NCI-H460 (cell line): ENCODE results near the gene CACNA1E. TPM values are rescaled to one million over a fixed set of nuclear protein-coding genes. Genes with fewer than 3 reads are reported as not detected.
A peak's percentile ranks its signal among the peaks of the same experiment; 100 is the strongest.

Source experiments
- DNase-seq: peaks from one replicate; pipeline ENCODE4 v3.0.0-alpha.2; 2016; ENCODE audit warnings: low read depth; ENCODE audit errors: extremely low read depth
- total RNA-seq: library from RNA; depleted of rRNA; stranded (reverse); fragments of >200 nt; shearing (Covaris generic); gene quantifications from 2 replicates; pipeline ENCODE4 v1.2.3, GENCODE V29; 2014

Gene CACNA1E
- total RNA-seq, 1 experiment from 2014 or later: not detected

DNA sequence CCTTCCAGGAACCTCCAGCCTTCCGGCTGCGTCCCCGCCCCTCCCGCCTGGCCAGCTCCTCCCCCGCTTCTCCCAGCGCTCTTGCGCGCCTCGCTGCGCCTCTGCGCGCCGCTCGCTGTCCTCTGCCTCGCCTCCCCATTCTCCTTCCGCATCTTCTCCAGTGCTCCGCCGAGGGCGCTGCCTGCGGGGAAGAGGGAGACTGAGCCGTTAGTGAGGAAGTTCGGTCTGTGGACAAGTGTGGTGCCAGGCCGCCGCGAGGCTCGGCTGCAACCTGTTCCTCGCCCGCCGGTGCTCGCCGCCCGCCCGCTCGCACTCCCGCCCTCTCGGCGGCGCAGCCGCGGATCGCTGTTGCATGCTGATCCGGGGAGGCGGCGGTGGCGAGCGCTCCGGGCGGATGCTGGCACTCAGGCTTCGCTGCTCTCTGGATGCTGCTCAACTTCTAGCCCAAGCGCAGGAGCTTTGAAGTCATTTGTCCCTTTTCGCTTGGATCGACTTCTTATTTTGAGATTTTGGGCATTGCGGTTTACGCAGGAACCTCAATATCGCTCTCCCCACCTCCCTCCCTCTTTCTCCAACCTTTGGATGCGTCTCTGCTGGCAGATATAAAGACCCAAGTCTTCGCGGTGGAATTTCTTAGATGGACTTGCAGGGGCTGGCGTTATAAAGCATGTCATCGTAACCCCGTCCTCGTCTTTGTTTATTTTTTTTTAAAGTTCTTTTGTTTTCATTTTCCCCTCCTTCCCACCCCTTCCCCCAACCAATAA lies 614 bp upstream of the CACNA1E start:
- no peak for DNase-seq

- DNase-seq: no peak
These were observed 1.5 kb downstream of the CACNA1E start for GRCh38 chr1:181484821-181485220.

- no peak for DNase-seq
These were observed 2.2 kb downstream of the CACNA1E start for GRCh38 chr1:181485287-181486097.

DNA sequence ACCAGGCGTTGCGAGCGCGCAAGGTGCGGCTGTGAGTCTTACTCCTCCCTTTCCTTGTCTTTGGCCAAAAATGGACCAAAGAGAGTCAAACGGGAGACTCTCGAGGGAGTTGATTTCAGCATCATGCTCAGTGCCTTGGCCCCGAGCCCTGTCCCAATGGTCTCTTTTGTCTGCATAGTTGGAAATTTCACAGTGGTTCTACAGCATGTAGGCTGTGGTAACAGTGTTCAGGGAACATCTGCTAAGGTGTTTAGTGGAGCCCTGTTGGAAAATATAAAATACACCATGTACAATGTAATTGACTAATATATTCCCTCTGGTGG lies 2.7 kb downstream of the CACNA1E start:
- DNase-seq: no peak

GRCh38 chr1:181488866-181489265 lies 5.5 kb downstream of the CACNA1E start:
- DNase-seq: no peak

GRCh38 chr1:181490276-181490675 lies 7.0 kb downstream of the CACNA1E start:
- no peak for DNase-seq

DNA sequence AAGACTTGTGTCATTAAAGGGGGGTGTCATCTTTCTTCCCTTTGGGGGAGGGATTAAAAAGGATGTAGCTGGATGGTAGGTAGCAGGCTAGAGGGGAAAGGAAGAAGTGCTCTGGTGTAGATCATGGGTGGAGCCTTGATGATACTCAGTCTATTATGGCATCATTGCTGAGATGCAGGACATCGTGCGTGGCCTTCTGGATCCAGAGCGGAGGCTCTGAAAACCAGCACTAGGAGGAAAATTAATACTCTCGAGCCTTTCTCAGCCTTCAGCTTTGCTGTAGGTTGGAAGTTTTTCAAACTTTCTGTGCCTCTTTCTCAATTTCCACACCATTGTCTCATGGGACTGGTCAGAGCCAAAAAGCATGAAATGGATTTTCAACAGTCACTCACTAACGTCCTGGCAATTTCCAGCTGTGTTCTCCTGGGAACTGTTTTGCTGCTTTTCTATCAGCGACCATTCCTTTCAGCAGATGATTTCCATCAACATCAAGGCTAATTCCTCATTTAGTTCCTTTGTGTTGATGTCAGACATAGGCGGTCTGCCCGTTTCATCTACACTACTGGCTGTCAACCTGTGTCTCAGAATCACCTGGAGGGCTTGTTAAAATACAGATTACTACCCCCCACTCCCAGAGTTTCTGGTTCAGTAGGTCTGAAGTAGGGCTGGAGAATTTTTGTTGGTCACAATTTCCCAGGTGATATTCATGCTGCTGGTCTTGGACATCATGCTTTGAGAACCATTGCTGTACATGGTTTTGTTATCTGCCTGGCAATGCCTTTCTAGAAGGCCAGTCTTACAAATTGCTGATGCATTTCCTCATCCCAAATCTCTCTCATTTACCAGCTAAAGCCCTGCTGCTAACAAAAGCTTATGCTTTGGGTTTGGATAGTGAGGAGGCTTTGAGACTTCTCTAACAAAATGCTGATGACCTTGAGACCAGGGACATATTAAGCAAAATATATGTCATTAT lies 7.7 kb downstream of the CACNA1E start:
- DNase-seq: no peak

GRCh38 chr1:181493166-181493565 lies 9.8 kb downstream of the CACNA1E start:
- no peak for DNase-seq

- DNase-seq: no peak
These were observed 10.6 kb downstream of the CACNA1E start for GRCh38 chr1:181493885-181494284.

DNA sequence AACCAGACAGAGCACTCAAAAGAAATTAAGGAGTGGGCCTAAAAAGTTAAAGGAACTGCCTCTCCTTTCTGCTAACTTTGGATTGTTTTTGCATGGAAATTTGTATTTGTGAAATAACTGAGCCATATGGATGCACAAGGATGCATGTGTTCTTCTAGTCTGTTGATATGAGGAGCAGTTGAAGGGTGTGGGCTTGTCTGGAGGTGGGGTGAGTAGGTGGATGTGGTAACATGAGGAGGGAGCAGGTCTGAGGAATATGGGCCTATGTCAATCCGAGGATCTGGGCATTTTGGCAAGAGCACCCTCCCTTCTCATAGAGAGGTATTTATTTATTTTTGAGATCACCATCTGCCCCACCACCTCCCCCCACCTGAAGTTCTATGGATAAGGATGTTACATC lies 13.4 kb downstream of the CACNA1E start:
- DNase-seq: no peak

GRCh38 chr1:181497870-181498269 lies 14.6 kb downstream of the CACNA1E start:
- DNase-seq: no peak

DNA sequence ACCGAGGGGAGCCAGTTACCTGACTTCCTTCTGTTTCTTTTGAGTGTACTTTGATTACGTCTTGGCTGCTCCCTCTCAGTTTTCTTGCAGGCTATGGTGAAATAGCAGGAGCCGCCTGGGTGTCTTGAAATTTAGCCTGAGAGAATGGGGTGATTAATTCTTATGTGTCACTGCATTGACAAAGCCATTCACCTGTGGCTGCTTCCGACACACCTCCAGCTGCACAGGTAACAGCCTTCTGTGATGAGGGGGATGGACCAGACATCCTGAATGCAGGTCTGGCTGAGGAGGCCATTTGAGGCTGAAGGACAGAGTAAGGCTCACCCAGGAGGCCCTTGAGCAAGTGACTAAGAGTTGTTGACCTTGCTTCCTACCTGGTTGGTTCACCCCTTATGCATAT lies 16.5 kb downstream of the CACNA1E start:
- DNase-seq: no peak

- DNase-seq: no peak
These were observed 17.3 kb downstream of the CACNA1E start for GRCh38 chr1:181500636-181501035.

DNA sequence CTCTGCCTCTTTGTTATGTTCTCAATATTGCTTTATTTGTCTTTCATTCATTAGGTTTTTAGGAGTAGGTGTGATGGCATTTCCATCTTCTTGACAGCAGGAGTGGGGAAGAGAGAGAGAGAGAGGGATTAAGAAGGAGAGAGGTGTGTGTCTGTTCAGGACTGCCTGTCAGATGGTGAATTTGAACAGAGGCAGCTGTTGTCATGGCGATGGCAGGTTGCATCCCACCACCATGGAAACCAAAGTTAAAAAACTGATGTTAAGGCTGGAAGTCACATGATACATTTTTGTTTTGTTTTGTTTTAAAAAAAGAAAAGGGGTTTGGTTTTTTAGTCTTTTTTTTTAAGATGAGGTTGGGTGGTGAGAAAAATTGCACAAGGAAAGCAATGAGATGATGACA lies 18.3 kb downstream of the CACNA1E start:
- DNase-seq: no peak

DNA sequence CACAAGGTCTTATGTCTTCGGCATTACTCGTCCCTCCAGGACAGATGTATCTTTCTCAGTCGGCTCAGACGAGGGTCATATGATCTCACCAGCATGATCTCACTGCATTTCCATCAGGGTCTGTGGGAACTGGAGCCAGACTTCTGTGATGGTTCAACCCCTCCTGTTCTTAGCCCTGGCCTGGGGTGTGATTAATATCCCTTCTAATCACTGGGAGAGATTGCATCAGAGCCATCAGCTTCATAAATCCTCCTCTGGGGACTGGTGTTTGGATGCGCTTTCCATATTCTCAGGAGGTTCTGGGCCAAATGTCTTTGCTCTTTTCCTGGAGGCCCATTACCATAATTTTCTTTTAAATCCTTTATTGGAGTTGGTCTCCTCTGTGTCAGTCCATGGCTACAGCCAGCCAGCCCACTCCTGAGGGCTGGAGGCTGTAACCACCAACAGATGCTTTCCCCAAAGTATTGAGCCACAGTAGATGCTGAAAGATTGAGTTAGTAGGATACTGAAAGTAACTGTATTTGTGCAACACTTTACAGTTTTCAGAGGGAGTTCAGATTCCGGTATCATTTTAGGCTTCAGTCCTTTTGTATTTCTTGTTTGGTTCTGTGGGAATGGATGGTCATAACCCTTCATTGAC lies 20.0 kb downstream of the CACNA1E start:
- DNase-seq: no peak

DNA sequence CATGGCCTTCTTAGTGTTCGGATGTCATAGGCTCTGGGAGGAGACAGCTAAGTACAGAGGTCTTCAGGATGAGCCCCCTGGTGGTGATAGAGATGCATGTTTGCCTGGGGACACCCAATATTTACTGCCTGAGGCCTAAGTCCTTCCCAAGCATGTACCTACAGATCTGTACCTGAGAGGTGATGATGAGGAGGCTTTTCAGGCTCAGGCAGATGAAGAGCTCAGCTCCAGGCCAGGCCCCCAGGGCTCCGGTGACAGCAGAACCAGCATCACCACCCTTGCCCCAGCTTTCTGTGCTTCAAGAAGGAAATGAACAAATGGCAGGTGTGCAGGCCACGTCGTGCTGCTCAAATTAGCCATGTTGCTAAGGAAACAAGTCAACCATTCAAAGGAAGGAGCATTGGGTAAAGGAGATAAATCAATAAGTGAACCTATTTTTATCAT lies 21.1 kb downstream of the CACNA1E start:
- peak; percentile 22 for DNase-seq

GRCh38 chr1:181506563-181507353 lies 23.4 kb downstream of the CACNA1E start:
- no peak for DNase-seq

- no peak for DNase-seq
These were observed 25.3 kb downstream of the CACNA1E start for GRCh38 chr1:181508486-181509165.

GRCh38 chr1:181513786-181514297 lies 30.5 kb downstream of the CACNA1E start:
- no peak for DNase-seq
